Muscle of leg (tissue), 11 donors: ENCODE data around the gene SUN2. TPM values are rescaled to one million over a fixed set of nuclear protein-coding genes. Genes with fewer than 3 reads are reported as not detected.

Experiments used
- DNase-seq: peaks from one replicate; pipeline ENCODE4 v3.0.0; 2013
- H3K27ac ChIP-seq: one replicate; pipeline ENCODE4 v1.5.1; 2013; ENCODE audit warnings: mild to moderate bottlenecking, low read length, control low read depth
- H3K27me3 ChIP-seq: one replicate; pipeline ENCODE4 v1.6.1; 2013; ENCODE audit warnings: low read length; ENCODE audit not compliant: control insufficient read depth, insufficient read depth
- H3K36me3 ChIP-seq: one replicate; pipeline ENCODE4 v1.6.1; 2013; ENCODE audit warnings: low read length; ENCODE audit not compliant: control insufficient read depth, insufficient read depth
- H3K4me1 ChIP-seq: one replicate; pipeline ENCODE4 v1.6.1; 2013; ENCODE audit warnings: low read length; ENCODE audit not compliant: control insufficient read depth, insufficient read depth
- H3K4me3 ChIP-seq: one replicate; pipeline ENCODE4 v1.5.1; 2013; ENCODE audit warnings: low read length, control low read depth
- H3K9me3 ChIP-seq: replicated peaks from 2 replicates; pipeline ENCODE4 v1.6.1; 2013; ENCODE audit warnings: low read depth, low read length; ENCODE audit not compliant: control insufficient read depth
- WGBS: methylation state at CpG from one replicate; pipeline ENCODE4 v1.1.5; 2013; ENCODE audit warnings: missing lambda C conversion rate; ENCODE audit not compliant: insufficient coverage; 5-methylcytosine and 5-hydroxymethylcytosine counted together
- polyA plus RNA-seq, 8 donors: library from polyadenylated mRNA; unstranded; fragments of 120-200 nt; gene quantifications; one replicate each; pipeline versions ENCODE4 v1.2.1 to v1.2.3, GENCODE V29; 2013; ENCODE audit warnings: inconsistent platforms in 1 of 8, low replicate concordance in 1 of 8; ENCODE audit not compliant: insufficient read length in 8 of 8, insufficient read depth in 1 of 8
- total RNA-seq: library from RNA; stranded (reverse); fragments of 120-200 nt; gene quantifications from one replicate; pipeline ENCODE4 v1.2.4, GENCODE V29; 2013

Gene SUN2
- total and polyA plus RNA-seq, 9 donors, result 37.6 to 63.8 (median 56.1) TPM

DNA sequence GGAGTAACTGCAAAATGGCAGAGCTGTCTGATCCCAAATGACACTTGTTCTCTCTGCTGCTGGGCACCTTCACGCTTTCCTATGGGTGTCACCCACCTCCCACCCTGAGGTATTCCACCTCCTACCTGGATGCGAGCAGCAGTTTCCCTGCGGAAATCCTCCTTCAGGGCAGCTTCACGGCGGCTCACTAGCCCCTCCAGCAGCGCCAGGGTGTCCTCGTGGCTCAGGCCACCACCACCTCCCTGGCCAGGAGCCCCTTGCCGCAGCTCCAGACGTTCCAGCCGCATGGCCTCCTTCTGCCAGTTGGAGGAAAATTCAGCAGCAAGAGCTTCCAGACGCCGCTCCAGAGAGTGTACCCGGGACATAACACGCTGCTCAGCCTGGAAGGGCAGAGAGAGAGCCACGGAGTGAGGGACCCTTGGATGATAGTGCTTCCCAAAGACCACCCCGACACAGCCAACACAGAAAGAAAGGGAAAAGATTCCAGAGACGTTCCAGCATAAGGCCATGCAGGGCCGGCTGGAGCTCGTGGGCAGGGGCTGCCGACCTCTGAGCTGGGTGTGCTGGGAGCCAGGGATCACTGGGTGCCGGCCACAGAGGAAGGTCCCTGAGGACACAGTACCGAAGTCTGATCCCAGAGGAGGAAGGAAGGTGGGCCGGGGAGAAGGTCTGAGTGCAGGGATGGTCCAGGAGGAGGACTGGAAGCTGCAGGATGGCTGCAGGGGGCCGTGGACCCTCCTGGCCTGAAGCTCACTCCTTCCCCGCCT is 13.4 kb downstream of the SUN2 start:
- no peaks in the 10 kb centered on the region for H3K9me3 ChIP-seq
- no peak overlapping the region for H3K4me3 ChIP-seq
- no peaks in the 10 kb centered on the region for H3K27me3 ChIP-seq
- H3K36me3 ChIP-seq, result peaks cover 90% of the 10 kb centered on the region
- H3K27ac ChIP-seq, result no peak overlapping the region
- 91% methylated on average over 24 of the region's 25 CpGs for WGBS
- DNase-seq, result no peak
- H3K4me1 ChIP-seq, result peaks cover 11% of the 10 kb centered on the region

DNA sequence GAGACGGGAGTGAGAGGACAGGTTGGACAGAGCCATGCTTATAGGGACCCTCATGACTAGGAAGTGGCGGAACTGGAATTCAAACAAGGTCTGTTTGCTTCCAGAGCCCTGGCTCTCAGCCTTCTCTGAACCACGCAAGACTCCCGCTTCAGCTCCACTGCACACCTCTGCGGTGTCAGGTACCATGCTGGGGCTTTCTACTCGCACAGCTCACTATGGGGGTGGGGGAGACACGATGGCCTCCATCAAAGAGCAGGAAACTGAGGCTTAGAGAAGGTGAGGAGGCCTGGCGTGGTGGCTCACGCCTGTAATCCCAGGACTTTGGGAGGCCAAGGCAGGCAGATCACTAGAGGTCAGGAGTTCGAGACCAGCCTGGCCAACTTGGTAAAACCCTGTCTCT is 14.2 kb downstream of the SUN2 start:
- H3K9me3 ChIP-seq, result no peaks in the 10 kb centered on the region
- H3K27ac ChIP-seq, result no peak overlapping the region
- peaks cover 11% of the 10 kb centered on the region for H3K4me1 ChIP-seq
- DNase-seq, result no peak
- H3K27me3 ChIP-seq, result no peaks in the 10 kb centered on the region
- peaks cover 92% of the 10 kb centered on the region for H3K36me3 ChIP-seq
- no peak overlapping the region for H3K4me3 ChIP-seq
- 95% methylated on average over 4 of the region's 10 CpGs for WGBS

DNA sequence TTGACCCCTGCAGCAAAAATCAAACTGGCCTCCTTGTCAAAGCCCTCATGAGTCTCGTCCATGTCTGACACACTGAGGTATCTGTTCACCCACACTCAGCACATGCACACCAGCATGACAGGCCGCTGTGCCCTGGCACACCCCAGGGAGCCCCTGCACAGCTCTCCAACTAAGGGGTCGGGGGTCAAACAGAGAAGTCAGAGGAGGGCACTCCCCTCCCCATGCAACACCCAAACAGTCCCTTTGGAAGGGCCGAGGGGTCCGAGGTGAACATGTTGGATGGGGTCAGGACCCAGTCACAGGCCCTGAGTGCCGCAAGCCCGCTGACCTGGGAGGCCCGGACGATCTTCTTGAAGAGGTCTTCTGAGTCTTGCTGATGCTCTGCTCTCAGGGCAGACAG is 14.6 kb downstream of the SUN2 start:
- Histone ChIP-seq H3K27ac (no peak overlapping the region), H3K36me3 (peaks cover 93% of the 10 kb centered on the region), H3K27me3 (no peaks in the 10 kb centered on the region), H3K4me3 (no peak overlapping the region), H3K9me3 (no peaks in the 10 kb centered on the region), H3K4me1 (peaks cover 11% of the 10 kb centered on the region)
- 93% methylated on average over 8 of the region's 9 CpGs for WGBS
- DNase-seq, result no peak

DNA sequence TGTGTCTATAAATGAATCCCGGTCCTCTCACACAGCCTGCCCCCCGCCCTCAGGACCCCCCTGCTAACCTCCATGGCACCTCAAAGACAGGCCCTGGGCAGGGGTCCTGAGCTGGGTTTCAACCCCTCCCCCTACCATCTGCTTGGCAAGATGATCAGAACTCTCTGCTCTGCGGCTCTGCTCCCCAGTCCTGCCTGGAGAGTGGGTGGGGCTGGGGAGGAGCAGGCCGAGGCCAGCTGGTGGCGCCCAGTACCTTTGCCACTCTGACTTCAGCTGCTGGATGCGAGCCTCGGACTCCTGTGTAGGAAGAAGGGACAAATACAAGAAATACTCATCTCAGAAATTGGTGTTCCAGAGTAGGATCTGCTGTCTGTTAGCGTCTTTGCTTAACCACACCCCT is 15.0 kb downstream of the SUN2 start:
- peaks cover 10% of the 10 kb centered on the region for H3K4me1 ChIP-seq
- DNase-seq, result no peak
- H3K36me3 ChIP-seq, result peaks cover 94% of the 10 kb centered on the region
- no peaks in the 10 kb centered on the region for H3K27me3 ChIP-seq
- H3K9me3 ChIP-seq, result no peaks in the 10 kb centered on the region
- H3K27ac ChIP-seq, result no peak overlapping the region
- no peak overlapping the region for H3K4me3 ChIP-seq
- WGBS, result 100% methylated on average over 1 of the region's 8 CpGs

DNA sequence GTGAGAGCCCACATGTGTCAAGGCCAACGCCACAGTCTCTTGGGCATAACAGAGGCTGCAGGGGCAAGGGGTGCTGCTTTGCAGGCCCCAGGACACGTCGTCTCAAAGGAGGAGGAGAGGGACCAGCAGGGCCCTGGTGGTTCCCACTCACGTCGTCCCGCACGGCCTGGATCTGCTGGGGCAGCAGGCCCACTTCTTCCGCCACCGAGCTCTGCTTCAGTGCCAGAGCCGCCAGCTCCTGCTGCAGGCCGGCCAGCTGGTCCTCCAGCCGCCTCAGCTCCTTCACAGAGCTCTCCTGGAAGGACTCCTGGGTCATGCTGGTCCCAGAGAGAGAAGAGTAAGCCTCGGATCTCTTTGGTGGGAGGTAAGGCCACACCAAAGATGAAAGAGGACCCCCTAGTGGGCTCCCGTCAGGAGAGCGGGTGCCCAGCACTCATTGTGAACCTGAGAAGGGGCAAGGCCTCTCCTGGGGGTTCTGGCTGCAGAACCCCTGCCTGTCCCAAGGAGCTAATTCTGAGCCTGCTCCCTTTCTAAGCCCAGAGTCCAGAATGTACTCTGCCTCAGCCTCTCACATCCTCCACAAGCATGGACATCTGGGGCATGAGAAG is 15.6 kb downstream of the SUN2 start:
- no peaks in the 10 kb centered on the region for H3K9me3 ChIP-seq
- H3K4me1 ChIP-seq, result peaks cover 6% of the 10 kb centered on the region
- no peaks in the 10 kb centered on the region for H3K27me3 ChIP-seq
- no peak for DNase-seq
- peaks cover 93% of the 10 kb centered on the region for H3K36me3 ChIP-seq
- no peak overlapping the region for H3K4me3 ChIP-seq
- H3K27ac ChIP-seq, result no peak overlapping the region
- WGBS, result 82% methylated on average over 12 of the region's 15 CpGs

DNA sequence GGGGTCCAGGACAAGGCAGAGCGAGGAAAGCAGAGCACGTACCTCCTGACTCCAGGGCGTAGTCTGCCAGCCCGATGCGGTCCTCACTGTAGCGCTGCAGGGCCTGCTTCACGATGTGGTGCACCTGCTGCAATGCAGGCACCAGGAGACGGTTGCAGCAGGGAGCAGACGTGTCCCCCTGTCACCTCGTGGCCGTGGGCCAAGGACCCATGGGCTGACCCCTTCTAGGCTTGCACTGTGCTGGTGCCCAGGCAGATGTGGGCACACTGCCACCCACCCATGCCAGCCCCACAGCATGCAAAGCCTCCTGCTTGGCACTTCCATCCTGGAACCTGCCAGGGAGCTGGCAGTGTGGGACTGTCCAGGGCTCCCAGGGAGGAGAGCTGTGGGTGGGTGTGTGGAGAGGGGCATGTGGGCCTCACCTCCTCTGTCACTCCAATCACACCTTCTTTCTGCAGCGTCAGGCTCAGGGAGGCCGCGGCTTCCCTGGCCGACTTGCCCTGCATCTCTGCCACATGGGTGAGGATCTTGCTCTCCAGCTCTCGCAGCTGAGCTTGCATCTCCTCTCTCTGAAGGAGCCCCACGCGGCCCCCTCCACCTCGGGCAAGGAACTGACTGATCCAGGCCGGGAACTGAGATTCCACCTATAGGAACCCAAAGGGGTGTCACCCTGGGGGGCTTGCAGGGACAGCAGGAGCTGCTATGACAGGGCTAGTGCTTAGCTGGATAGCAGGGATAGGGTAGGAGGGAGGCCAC is 16.3 kb downstream of the SUN2 start:
- no peak overlapping the region for H3K4me3 ChIP-seq
- H3K9me3 ChIP-seq, result no peaks in the 10 kb centered on the region
- H3K4me1 ChIP-seq, result no peaks in the 10 kb centered on the region
- H3K27ac ChIP-seq, result no peak overlapping the region
- peaks cover 89% of the 10 kb centered on the region for H3K36me3 ChIP-seq
- WGBS, result 91% methylated on average over 19 of the region's 20 CpGs
- no peaks in the 10 kb centered on the region for H3K27me3 ChIP-seq
- no peak for DNase-seq

DNA sequence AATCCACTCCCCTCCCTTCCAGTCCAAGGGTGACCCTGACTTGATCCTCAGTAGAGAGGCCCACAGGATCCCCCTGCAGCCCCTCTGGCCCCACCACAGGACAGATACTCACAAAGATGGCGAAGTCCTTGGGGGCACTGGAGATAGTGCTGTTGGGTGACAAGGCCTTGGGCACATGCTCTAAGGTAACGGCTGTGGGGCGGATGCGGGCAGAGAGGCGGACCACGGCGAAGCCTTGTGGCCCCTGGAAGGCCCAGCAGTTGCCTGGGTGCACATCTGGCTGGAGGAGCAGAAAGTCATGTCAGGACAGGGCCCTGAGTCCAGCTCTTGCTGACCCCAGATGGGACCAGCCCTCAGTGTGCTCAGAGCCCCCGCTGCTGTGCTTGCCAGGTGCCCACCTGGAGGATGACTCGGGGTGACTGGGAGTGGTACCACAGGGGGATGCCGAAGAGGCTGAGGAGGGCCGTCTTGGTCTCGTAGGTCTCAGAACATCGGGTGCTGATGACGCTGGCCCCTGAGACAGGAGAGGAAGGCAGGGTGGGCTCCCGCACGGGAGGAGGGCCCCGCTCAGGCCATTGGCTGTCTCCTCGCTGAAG is 17.2 kb downstream of the SUN2 start:
- H3K27me3 ChIP-seq, result no peaks in the 10 kb centered on the region
- peaks cover 8% of the 10 kb centered on the region for H3K4me1 ChIP-seq
- no peak overlapping the region for H3K27ac ChIP-seq
- no peak overlapping the region for H3K4me3 ChIP-seq
- 93% methylated on average over 18 of the region's 18 CpGs for WGBS
- H3K9me3 ChIP-seq, result no peaks in the 10 kb centered on the region
- DNase-seq, result no peak
- peaks cover 93% of the 10 kb centered on the region for H3K36me3 ChIP-seq

DNA sequence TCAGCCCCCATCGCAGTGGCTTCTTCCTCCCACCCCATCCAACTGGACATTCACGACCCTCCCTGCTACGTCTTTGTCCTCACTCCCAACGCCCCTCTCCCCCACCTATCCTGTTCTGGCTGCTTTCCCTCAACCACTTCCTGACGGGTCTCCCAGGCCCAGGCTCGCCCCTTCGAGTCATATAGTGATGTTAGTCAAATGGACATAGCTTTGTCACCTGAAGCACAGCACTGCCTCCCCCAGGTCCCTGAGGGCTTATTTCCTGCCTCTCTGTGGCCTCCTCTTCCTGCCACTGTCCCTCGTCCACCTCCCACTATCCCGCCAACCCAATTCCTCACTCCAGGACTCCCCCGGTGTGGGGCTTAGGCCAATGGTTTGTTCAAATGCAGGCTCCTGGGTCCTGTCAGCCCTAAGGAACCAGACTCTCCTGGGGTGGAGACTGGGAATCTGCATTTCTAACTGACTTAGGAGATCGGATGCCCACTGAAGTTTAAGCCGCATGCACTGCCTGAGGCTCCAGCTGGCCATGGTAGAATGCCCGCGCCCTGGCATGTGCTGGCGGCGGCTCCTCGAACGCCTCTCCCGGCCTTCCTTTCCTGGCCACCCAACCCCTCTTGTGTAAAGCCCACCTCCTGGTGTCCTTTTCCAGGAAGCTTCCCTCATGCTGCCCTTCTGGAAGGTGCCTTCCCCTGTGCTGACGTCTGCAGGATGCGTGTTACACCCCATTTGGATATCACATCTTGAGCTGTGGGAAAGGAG is 18.3 kb downstream of the SUN2 start:
- no peak for DNase-seq
- Histone ChIP-seq H3K27ac (no peak overlapping the region), H3K27me3 (no peaks in the 10 kb centered on the region), H3K4me3 (no peak overlapping the region), H3K36me3 (peaks cover 88% of the 10 kb centered on the region), H3K4me1 (peaks cover 19% of the 10 kb centered on the region), H3K9me3 (no peaks in the 10 kb centered on the region)
- WGBS, result 79% methylated on average over 15 of the region's 21 CpGs

DNA sequence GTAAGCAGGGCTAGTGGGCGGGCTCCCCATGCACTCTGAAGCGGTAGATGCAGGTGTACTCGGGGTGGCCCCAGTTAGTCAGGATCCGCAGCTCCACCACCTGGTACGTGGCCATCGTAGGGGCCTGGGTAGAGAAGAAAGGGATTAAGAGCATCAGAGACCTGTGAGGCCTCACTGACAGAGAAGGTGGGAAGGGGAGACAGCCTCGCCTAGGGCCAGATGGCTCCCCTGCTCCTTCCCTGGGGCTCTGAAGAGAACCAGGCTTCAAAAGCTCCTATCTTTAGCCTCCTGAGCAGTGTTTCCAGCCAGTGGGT is 19.6 kb downstream of the SUN2 start:
- no peak overlapping the region for H3K4me3 ChIP-seq
- H3K4me1 ChIP-seq, result peaks cover 25% of the 10 kb centered on the region
- no peak overlapping the region for H3K27ac ChIP-seq
- WGBS, result 84% methylated on average over 7 of the region's 7 CpGs
- H3K9me3 ChIP-seq, result no peaks in the 10 kb centered on the region
- DNase-seq, result no peak
- H3K27me3 ChIP-seq, result no peaks in the 10 kb centered on the region
- H3K36me3 ChIP-seq, result peaks cover 87% of the 10 kb centered on the region
